Tibial artery (tissue), 4 donors: ENCODE data around the gene DRC3.

Source experiments
- DNase-seq, 2 donors: peaks; one replicate each; pipeline ENCODE4 v3.0.0-alpha.2; 2019
- H3K27ac ChIP-seq, 2 donors: fragments of 200-600 bp; sonication (generic) in 1 of 2; 1 replicate in 1 of 2; 2 replicates in 1 of 2; pipeline ENCODE4 v1.5.1; 2018 to 2019; ENCODE audit warnings: mild to moderate bottlenecking in 1 of 2
- H3K27me3 ChIP-seq, 2 donors: fragments of 200-600 bp; sonication (generic) in 1 of 2; one replicate each; pipeline versions ENCODE4 v1.5.1 to v1.6.0; 2016 to 2019
- H3K36me3 ChIP-seq, 3 donors: fragments of 200-600 bp; sonication (generic) in 2 of 3; one replicate each; pipeline ENCODE4 v1.5.1; 2016 to 2019; ENCODE audit warnings: mild to moderate bottlenecking in 2 of 3
- H3K4me1 ChIP-seq, 4 donors: fragments of 200-600 bp; sonication (generic) in 2 of 4; 1 replicate in 3 of 4; 2 replicates in 1 of 4; pipeline ENCODE4 v1.5.1; 2016 to 2019
- H3K4me3 ChIP-seq, 2 donors: fragments of 200-600 bp; sonication (generic) in 1 of 2; 1 replicate in 1 of 2; 2 replicates in 1 of 2; pipeline ENCODE4 v1.5.1; 2018 to 2019; ENCODE audit warnings: mild to moderate bottlenecking in 2 of 2
- H3K9me3 ChIP-seq, 3 donors: fragments of 200-600 bp; sonication (generic) in 1 of 3; one replicate each; pipeline ENCODE4 v1.5.1; 2016 to 2019
- CTCF ChIP-seq, 2 experiments: fragments of 200-600 bp in 1 of 2; fragments of 450-650 bp in 1 of 2; IDR thresholded peaks; one replicate each; pipeline ENCODE4 v1.5.1; 2017 to 2019; ENCODE audit warnings: antibody characterized with exemption in 2 of 2, mild to moderate bottlenecking in 1 of 2, moderate library complexity in 1 of 2
- intact Hi-C: fragments of 100-400 bp; cut with DNase I; formaldehyde crosslinking; loops from one replicate; pipeline ENCODE4 v1.15.0; 2023; ENCODE audit warnings: low total_unique reads

DRC3 gene

GRCh38 chr17:17928398-17929287 is 44.0 kb upstream of the DRC3 start:
- DNase-seq: peak in 1 of 2 donors; percentile 71
- intact Hi-C loops: no loop called here
- H3K36me3 ChIP-seq: no peaks in the 10 kb centered on the region
- H3K27me3 ChIP-seq: no peaks in the 10 kb centered on the region
- TF ChIP-seq CTCF (IDR thresholded peaks at IDR 0.05): no peak
- H3K27ac ChIP-seq: peak overlapping the region; percentile 17 to 54
- no peaks in the 10 kb centered on the region for H3K9me3 ChIP-seq
- H3K4me3 ChIP-seq: no peak overlapping the region
- peaks cover 0 to 66% (median 42%) of the 10 kb centered on the region in 4 donors for H3K4me1 ChIP-seq

- intact Hi-C loops: no loop called here
- Histone ChIP-seq H3K36me3 (no peaks in the 10 kb centered on the region), H3K4me3 (no peak overlapping the region), H3K9me3 (no peaks in the 10 kb centered on the region), H3K4me1 (peaks cover 0 to 70% (median 42%) of the 10 kb centered on the region in 4 donors), H3K27me3 (no peaks in the 10 kb centered on the region), H3K27ac (peak overlapping the region; percentile 12 to 54)
- DNase-seq: no peak
- TF ChIP-seq CTCF (IDR thresholded peaks at IDR 0.05): no peak
Measured at GRCh38 chr17:17929655-17930380, 42.8 kb upstream of the DRC3 start.

GRCh38 chr17:17930674-17931073 is 42.0 kb upstream of the DRC3 start:
- H3K27me3 ChIP-seq: no peaks in the 10 kb centered on the region
- no peak for TF ChIP-seq CTCF (IDR thresholded peaks at IDR 0.05)
- H3K36me3 ChIP-seq: no peaks in the 10 kb centered on the region
- no peak for DNase-seq
- H3K4me1 ChIP-seq: peaks cover 0 to 78% (median 47%) of the 10 kb centered on the region in 4 donors
- H3K4me3 ChIP-seq: no peak overlapping the region
- no peaks in the 10 kb centered on the region for H3K9me3 ChIP-seq
- intact Hi-C loops: no loop called here
- peak overlapping the region in 1 of 2 donors; percentile 54 for H3K27ac ChIP-seq

GRCh38 chr17:17931159-17931558 is 41.5 kb upstream of the DRC3 start:
- Histone ChIP-seq H3K27ac (no peak overlapping the region), H3K4me3 (no peak overlapping the region), H3K9me3 (no peaks in the 10 kb centered on the region), H3K36me3 (no peaks in the 10 kb centered on the region), H3K27me3 (no peaks in the 10 kb centered on the region), H3K4me1 (peaks cover 0 to 79% (median 51%) of the 10 kb centered on the region in 4 donors)
- DNase-seq: no peak
- TF ChIP-seq CTCF (IDR thresholded peaks at IDR 0.05): no peak
- intact Hi-C loops: no loop called here

GRCh38 chr17:17933775-17934174 is 38.9 kb upstream of the DRC3 start:
- H3K27me3 ChIP-seq: no peaks in the 10 kb centered on the region
- no peak overlapping the region for H3K4me3 ChIP-seq
- TF ChIP-seq CTCF (IDR thresholded peaks at IDR 0.05): no peak
- intact Hi-C loops: no loop called here
- H3K9me3 ChIP-seq: no peaks in the 10 kb centered on the region
- H3K36me3 ChIP-seq: no peaks in the 10 kb centered on the region
- H3K27ac ChIP-seq: no peak overlapping the region
- H3K4me1 ChIP-seq: peaks cover 0 to 54% (median 37%) of the 10 kb centered on the region in 4 donors
- DNase-seq: no peak
